ENCODE measurements around the gene GUK1. TPM values are rescaled to one million over a fixed set of nuclear protein-coding genes. Genes with fewer than 3 reads are reported as not detected.
A peak's percentile ranks its signal among the peaks of the same experiment; 100 is the strongest.

GUK1 gene
- polyA plus RNA-seq (2013, experiment 1 of 2) = 218 TPM
- polyA plus RNA-seq (2013, experiment 2 of 2) = 225 TPM

- Histone ChIP-seq H3K4me3 (ENCODE audit: insufficient read depth in 1 of 2, low read depth in 1 of 2, low read length in 2 of 2) (peak within 1 kb of the TSS; percentile 98 to 99), H3K36me3 (ENCODE audit: control insufficient read depth in 1 of 2, insufficient read depth in 2 of 2, low read depth in 1 of 2, low read length in 2 of 2) (peaks cover 0 to 33% of the 10 kb centered on the region in 2 experiments), H2AK5ac (ENCODE audit: low read length, severe bottlenecking) (no peak within 1 kb of the TSS), H3K79me1 (replicated peaks; ENCODE audit: low read length, poor library complexity, severe bottlenecking) (no peaks in the 10 kb centered on the region), H2BK5ac (ENCODE audit: low read depth, low read length, poor library complexity, severe bottlenecking) (peak within 1 kb of the TSS; percentile 20), H3K23ac (ENCODE audit: low read length in 2 of 2) (peak within 1 kb of the TSS; percentile 29 to 92), H3K27me3 (ENCODE audit: control insufficient read depth in 1 of 2, insufficient read depth in 1 of 2, low read length in 2 of 2) (peaks cover 12 to 21% of the 10 kb centered on the region in 2 experiments), H2BK12ac (ENCODE audit: low read length in 2 of 2) (peak within 1 kb of the TSS in 1 of 2 experiments; percentile 85), H3K9ac (ENCODE audit: low read length) (peak within 1 kb of the TSS; percentile 98), H3K14ac (ENCODE audit: low read length in 2 of 2) (peak within 1 kb of the TSS in 1 of 2 experiments; percentile 95), H3K4me2 (ENCODE audit: low read length, poor library complexity, severe bottlenecking) (peak within 1 kb of the TSS; percentile 80), H2BK120ac (ENCODE audit: low read depth, low read length) (peak within 1 kb of the TSS; percentile 67), H3K27ac (ENCODE audit: low read length, poor library complexity, severe bottlenecking) (peak within 1 kb of the TSS; percentile 43), H3K9me3 (ENCODE audit: control insufficient read depth, low read length) (no peaks in the 10 kb centered on the region), H4K91ac (ENCODE audit: low read length) (peak within 1 kb of the TSS; percentile 99), H3K4ac (ENCODE audit: low read depth in 1 of 2, low read length in 2 of 2) (peak within 1 kb of the TSS; percentile 73 to 95), H3K18ac (ENCODE audit: low read depth in 1 of 2, low read length in 2 of 2) (peak within 1 kb of the TSS; percentile 96 to 97), H2BK15ac (ENCODE audit: low read depth, poor library complexity, severe bottlenecking) (peak within 1 kb of the TSS; percentile 57), H2AFZ (ENCODE audit: low read depth, low read length) (peak within 1 kb of the TSS; percentile 84), H3K4me1 (ENCODE audit: control insufficient read depth, insufficient read depth, low read depth, low read length) (peaks cover 35% of the 10 kb centered on the region), H4K8ac (ENCODE audit: low read length) (peak within 1 kb of the TSS; percentile 98)
- DNase-seq = peak; percentile 100
- WGBS = under 1% methylated on average over 73 of the region's 95 CpGs
Measured at GRCh38 chr1:228139931-228140723, at the start of gene GUK1. Gene GUK1, plus strand, starts transcription at chr1:228140279. Its CDS starts 24 bp downstream, at chr1:228140303.

- Histone ChIP-seq H3K4ac (ENCODE audit: low read depth in 1 of 2, low read length in 2 of 2) (no peak overlapping the region), H3K36me3 (ENCODE audit: control insufficient read depth in 1 of 2, insufficient read depth in 2 of 2, low read depth in 1 of 2, low read length in 2 of 2) (peaks cover 51 to 55% of the 10 kb centered on the region in 2 experiments), H3K27me3 (ENCODE audit: control insufficient read depth in 1 of 2, insufficient read depth in 1 of 2, low read length in 2 of 2) (no peaks in the 10 kb centered on the region), H3K9ac (ENCODE audit: low read length) (peak overlapping the region; percentile 19), H2BK12ac (ENCODE audit: low read length in 2 of 2) (no peak overlapping the region), H2AK5ac (ENCODE audit: low read length, severe bottlenecking) (no peak overlapping the region), H2BK120ac (ENCODE audit: low read depth, low read length) (no peak overlapping the region), H4K91ac (ENCODE audit: low read length) (no peak overlapping the region), H3K4me2 (ENCODE audit: low read length, poor library complexity, severe bottlenecking) (no peak overlapping the region), H3K23ac (ENCODE audit: low read length in 2 of 2) (no peak overlapping the region), H3K27ac (ENCODE audit: low read length, poor library complexity, severe bottlenecking) (no peak overlapping the region), H2BK5ac (ENCODE audit: low read depth, low read length, poor library complexity, severe bottlenecking) (no peak overlapping the region), H4K8ac (ENCODE audit: low read length) (no peak overlapping the region), H2BK15ac (ENCODE audit: low read depth, poor library complexity, severe bottlenecking) (no peak overlapping the region), H3K9me3 (ENCODE audit: control insufficient read depth, low read length) (peaks cover 8% of the 10 kb centered on the region), H3K18ac (ENCODE audit: low read depth in 1 of 2, low read length in 2 of 2) (no peak overlapping the region), H3K4me1 (ENCODE audit: control insufficient read depth, insufficient read depth, low read depth, low read length) (peaks cover 48% of the 10 kb centered on the region), H3K4me3 (ENCODE audit: insufficient read depth in 1 of 2, low read depth in 1 of 2, low read length in 2 of 2) (peak overlapping the region in 1 of 2 experiments; percentile 22), H3K79me1 (replicated peaks; ENCODE audit: low read length, poor library complexity, severe bottlenecking) (no peaks in the 10 kb centered on the region), H2AFZ (ENCODE audit: low read depth, low read length) (no peak overlapping the region), H3K14ac (ENCODE audit: low read length in 2 of 2) (no peak overlapping the region)
- peak; percentile 53 for DNase-seq
- WGBS = 62% methylated on average over 1 of the region's 2 CpGs
Measured at GRCh38 chr1:228090613-228091081, 49.4 kb upstream of the GUK1 start.

GRCh38 chr1:228091084-228091483 is 49.0 kb upstream of the GUK1 start:
- peaks cover 8% of the 10 kb centered on the region for H3K9me3 ChIP-seq (ENCODE audit: control insufficient read depth, low read length)
- DNase-seq = no peak
- H3K27ac ChIP-seq (ENCODE audit: low read length, poor library complexity, severe bottlenecking) = no peak overlapping the region
- H4K8ac ChIP-seq (ENCODE audit: low read length) = no peak overlapping the region
- no peak overlapping the region for H3K4ac ChIP-seq (ENCODE audit: low read depth in 1 of 2, low read length in 2 of 2)
- H3K9ac ChIP-seq (ENCODE audit: low read length) = peak overlapping the region; percentile 19
- no peak overlapping the region for H4K91ac ChIP-seq (ENCODE audit: low read length)
- no peaks in the 10 kb centered on the region for H3K27me3 ChIP-seq (ENCODE audit: control insufficient read depth in 1 of 2, insufficient read depth in 1 of 2, low read length in 2 of 2)
- no peak overlapping the region for H2BK5ac ChIP-seq (ENCODE audit: low read depth, low read length, poor library complexity, severe bottlenecking)
- no peak overlapping the region for H3K4me2 ChIP-seq (ENCODE audit: low read length, poor library complexity, severe bottlenecking)
- peaks cover 55 to 59% of the 10 kb centered on the region in 2 experiments for H3K36me3 ChIP-seq (ENCODE audit: control insufficient read depth in 1 of 2, insufficient read depth in 2 of 2, low read depth in 1 of 2, low read length in 2 of 2)
- H2AK5ac ChIP-seq (ENCODE audit: low read length, severe bottlenecking) = no peak overlapping the region
- H3K79me1 ChIP-seq (replicated peaks; ENCODE audit: low read length, poor library complexity, severe bottlenecking) = no peaks in the 10 kb centered on the region
- no peak overlapping the region for H2BK120ac ChIP-seq (ENCODE audit: low read depth, low read length)
- peaks cover 46% of the 10 kb centered on the region for H3K4me1 ChIP-seq (ENCODE audit: control insufficient read depth, insufficient read depth, low read depth, low read length)
- H2BK12ac ChIP-seq (ENCODE audit: low read length in 2 of 2) = no peak overlapping the region
- no peak overlapping the region for H3K14ac ChIP-seq (ENCODE audit: low read length in 2 of 2)
- 96% methylated on average over 4 of the region's 4 CpGs for WGBS
- H3K23ac ChIP-seq (ENCODE audit: low read length in 2 of 2) = peak overlapping the region in 1 of 2 experiments; percentile 53
- H2BK15ac ChIP-seq (ENCODE audit: low read depth, poor library complexity, severe bottlenecking) = no peak overlapping the region
- no peak overlapping the region for H2AFZ ChIP-seq (ENCODE audit: low read depth, low read length)
- no peak overlapping the region for H3K18ac ChIP-seq (ENCODE audit: low read depth in 1 of 2, low read length in 2 of 2)
- no peak overlapping the region for H3K4me3 ChIP-seq (ENCODE audit: insufficient read depth in 1 of 2, low read depth in 1 of 2, low read length in 2 of 2)

- Histone ChIP-seq H3K36me3 (ENCODE audit: control insufficient read depth in 1 of 2, insufficient read depth in 2 of 2, low read depth in 1 of 2, low read length in 2 of 2) (peaks cover 69 to 70% of the 10 kb centered on the region in 2 experiments), H2AK5ac (ENCODE audit: low read length, severe bottlenecking) (no peak overlapping the region), H2BK5ac (ENCODE audit: low read depth, low read length, poor library complexity, severe bottlenecking) (no peak overlapping the region), H3K4ac (ENCODE audit: low read depth in 1 of 2, low read length in 2 of 2) (no peak overlapping the region), H2AFZ (ENCODE audit: low read depth, low read length) (no peak overlapping the region), H3K4me1 (ENCODE audit: control insufficient read depth, insufficient read depth, low read depth, low read length) (peaks cover 45% of the 10 kb centered on the region), H3K18ac (ENCODE audit: low read depth in 1 of 2, low read length in 2 of 2) (no peak overlapping the region), H4K91ac (ENCODE audit: low read length) (no peak overlapping the region), H3K79me1 (replicated peaks; ENCODE audit: low read length, poor library complexity, severe bottlenecking) (no peaks in the 10 kb centered on the region), H3K4me3 (ENCODE audit: insufficient read depth in 1 of 2, low read depth in 1 of 2, low read length in 2 of 2) (no peak overlapping the region), H3K9ac (ENCODE audit: low read length) (no peak overlapping the region), H2BK120ac (ENCODE audit: low read depth, low read length) (no peak overlapping the region), H2BK15ac (ENCODE audit: low read depth, poor library complexity, severe bottlenecking) (no peak overlapping the region), H3K27ac (ENCODE audit: low read length, poor library complexity, severe bottlenecking) (no peak overlapping the region), H3K14ac (ENCODE audit: low read length in 2 of 2) (no peak overlapping the region), H3K9me3 (ENCODE audit: control insufficient read depth, low read length) (peaks cover 8% of the 10 kb centered on the region), H2BK12ac (ENCODE audit: low read length in 2 of 2) (no peak overlapping the region), H3K4me2 (ENCODE audit: low read length, poor library complexity, severe bottlenecking) (no peak overlapping the region), H3K23ac (ENCODE audit: low read length in 2 of 2) (no peak overlapping the region), H3K27me3 (ENCODE audit: control insufficient read depth in 1 of 2, insufficient read depth in 1 of 2, low read length in 2 of 2) (no peaks in the 10 kb centered on the region), H4K8ac (ENCODE audit: low read length) (no peak overlapping the region)
- 98% methylated on average over 11 of the region's 11 CpGs for WGBS
- DNase-seq = no peak
Measured at GRCh38 chr1:228092342-228093049, 47.6 kb upstream of the GUK1 start.
